Stimulated activated CD8-positive, alpha-beta memory T cell treated with anti-CD3 and anti-CD28 coated beads, Interleukin-15, amount 100 ng/mL, for 1 hour (primary cell): ENCODE measurements around the gene OPN3.

Source experiments
- DNase-seq: peaks from one replicate; pipeline ENCODE4 v3.0.0-alpha.2; 2020; ENCODE audit warnings: low read depth

The OPN3 gene

GRCh38 chr1:241589521-241589920 lies 50.6 kb downstream of the OPN3 start:
- no peak for DNase-seq

- no peak for DNase-seq
Observed at GRCh38 chr1:241586905-241587512, 53.2 kb downstream of the OPN3 start.

GRCh38 chr1:241582921-241583321 lies 57.2 kb downstream of the OPN3 start:
- no peak for DNase-seq

GRCh38 chr1:241579434-241579833 lies 60.7 kb downstream of the OPN3 start:
- no peak for DNase-seq

GRCh38 chr1:241574154-241574553 lies 66.0 kb downstream of the OPN3 start:
- no peak for DNase-seq

GRCh38 chr1:241569848-241570247 lies 70.3 kb downstream of the OPN3 start:
- DNase-seq = no peak

- no peak for DNase-seq
Observed at GRCh38 chr1:241560849-241561187, 79.4 kb downstream of the OPN3 start.

- no peak for DNase-seq
Observed at GRCh38 chr1:241560146-241560848, 79.9 kb downstream of the OPN3 start.

GRCh38 chr1:241557551-241558193 lies 82.5 kb downstream of the OPN3 start:
- no peak for DNase-seq

- no peak for DNase-seq
Observed at GRCh38 chr1:241557031-241557430, 83.1 kb downstream of the OPN3 start.

GRCh38 chr1:241555526-241555925 lies 84.6 kb downstream of the OPN3 start:
- DNase-seq = no peak

- no peak for DNase-seq
Observed at GRCh38 chr1:241553886-241554592, 86.1 kb downstream of the OPN3 start.

GRCh38 chr1:241551759-241552638 lies 88.2 kb downstream of the OPN3 start:
- peak; percentile 2 for DNase-seq

- DNase-seq = no peak
Observed at GRCh38 chr1:241550318-241550717, 89.9 kb downstream of the OPN3 start.

- no peak for DNase-seq
Observed at GRCh38 chr1:241548008-241548407, 92.2 kb downstream of the OPN3 start.
